HG03045 (cell line): ENCODE measurements around the gene CALN1.
"Not testable (repeated sequence)": the region's sequence is repeated elsewhere in the genome, so short reads cannot be mapped to it uniquely, and the experiment has no call there.

Experiments used
- ATAC-seq: cut with Tn5 transposase; IDR thresholded peaks from one replicate; pipeline ENCODE4 v1.9.1; 2021; ENCODE audit warnings: mild to moderate bottlenecking, moderate library complexity; ENCODE audit not compliant: unreplicated experiment

Gene CALN1

GRCh38 chr7:72412121-72412618 is at the start of gene CALN1:
Gene CALN1 (minus strand): TSS chr7:72412338.
- not testable (repeated sequence) for ATAC-seq

- ATAC-seq, result no peak
Measured at GRCh38 chr7:72453471-72453870, 41.3 kb upstream of the CALN1 start.

- no peak for ATAC-seq
Measured at GRCh38 chr7:72447465-72448204, 35.5 kb upstream of the CALN1 start.

GRCh38 chr7:72446591-72447462 is 34.7 kb upstream of the CALN1 start:
- no peak for ATAC-seq

GRCh38 chr7:72446131-72446530 is 34.0 kb upstream of the CALN1 start:
- no peak for ATAC-seq

- no peak for ATAC-seq
Measured at GRCh38 chr7:72445580-72445979, 33.4 kb upstream of the CALN1 start.

GRCh38 chr7:72445075-72445474 is 32.9 kb upstream of the CALN1 start:
- no peak for ATAC-seq

- ATAC-seq, result no peak
Measured at GRCh38 chr7:72444026-72444776, 32.1 kb upstream of the CALN1 start.

GRCh38 chr7:72441791-72442190 is 29.7 kb upstream of the CALN1 start:
- no peak for ATAC-seq

- ATAC-seq, result no peak
Measured at GRCh38 chr7:72438491-72438890, 26.4 kb upstream of the CALN1 start.

- ATAC-seq, result no peak
Measured at GRCh38 chr7:72437610-72438009, 25.5 kb upstream of the CALN1 start.

GRCh38 chr7:72437061-72437585 is 25.0 kb upstream of the CALN1 start:
- ATAC-seq, result no peak

GRCh38 chr7:72435925-72436480 is 23.9 kb upstream of the CALN1 start:
- no peak for ATAC-seq

- no peak for ATAC-seq
Measured at GRCh38 chr7:72435366-72435765, 23.2 kb upstream of the CALN1 start.

- no peak for ATAC-seq
Measured at GRCh38 chr7:72430531-72430930, 18.4 kb upstream of the CALN1 start.

- no peak for ATAC-seq
Measured at GRCh38 chr7:72429316-72429715, 17.2 kb upstream of the CALN1 start.

GRCh38 chr7:72416846-72417245 is 4.7 kb upstream of the CALN1 start:
- ATAC-seq, result no peak

GRCh38 chr7:72415586-72415985 is 3.4 kb upstream of the CALN1 start:
- ATAC-seq, result no peak

GRCh38 chr7:72413886-72414285 is 1.7 kb upstream of the CALN1 start:
- ATAC-seq, result no peak

- ATAC-seq, result no peak
Measured at GRCh38 chr7:72413290-72413689, 1.2 kb upstream of the CALN1 start.

GRCh38 chr7:72411419-72411818 is 719 bp downstream of the CALN1 start:
- no peak for ATAC-seq
